GM21528 (cell line): ENCODE results near the gene AGMO.

Source experiments
- ATAC-seq: cut with Tn5 transposase; IDR thresholded peaks from one replicate; pipeline ENCODE4 v1.9.1; 2021; ENCODE audit warnings: mild to moderate bottlenecking, moderate library complexity; ENCODE audit not compliant: unreplicated experiment, low FRiP score

The AGMO gene

GRCh38 chr7:15504351-15504750 lies 57.5 kb downstream of the AGMO start:
- no peak for ATAC-seq

GRCh38 chr7:15503603-15504290 lies 58.1 kb downstream of the AGMO start:
- no peak for ATAC-seq

DNA sequence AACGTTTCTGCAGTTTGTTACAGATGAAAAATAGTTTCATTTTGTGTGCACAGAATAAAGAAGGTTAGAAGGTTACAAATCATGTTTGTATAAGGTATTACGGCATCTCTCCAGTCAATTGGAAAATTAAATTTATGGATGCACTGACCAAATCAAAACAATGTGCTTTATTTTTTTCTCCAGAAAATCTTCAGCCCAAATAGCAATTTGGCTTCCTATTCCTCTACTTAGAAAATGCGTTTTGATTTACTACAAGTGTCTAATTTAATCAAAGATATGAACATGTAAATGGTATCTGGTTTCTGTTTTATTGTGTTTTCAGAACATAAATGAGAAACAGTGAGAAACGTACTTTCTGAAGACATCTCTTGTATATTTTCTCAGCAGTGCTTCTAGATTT lies 63.4 kb downstream of the AGMO start:
- ATAC-seq, result no peak

GRCh38 chr7:15495170-15495569 lies 66.6 kb downstream of the AGMO start:
- no peak for ATAC-seq

- no peak for ATAC-seq
These were observed 67.1 kb downstream of the AGMO start for GRCh38 chr7:15494711-15495110.

DNA sequence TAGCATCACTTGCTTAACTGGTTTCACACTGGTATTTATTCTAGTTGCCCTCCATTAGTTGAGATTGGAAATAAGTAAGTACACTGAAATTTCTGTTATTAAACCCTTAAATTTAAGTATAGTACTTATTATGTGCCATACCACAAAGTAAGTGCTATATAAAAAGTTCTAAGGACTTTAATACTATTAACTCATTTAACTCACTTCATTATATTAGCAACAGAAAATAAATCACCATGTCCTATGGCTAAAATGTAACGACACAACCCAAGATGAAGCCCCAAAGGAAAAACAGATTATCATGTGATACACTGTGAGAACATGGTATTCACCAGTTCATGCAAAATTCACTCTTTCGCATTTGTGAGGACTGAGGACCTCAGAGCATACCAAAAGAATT lies 70.5 kb downstream of the AGMO start:
- ATAC-seq, result no peak

DNA sequence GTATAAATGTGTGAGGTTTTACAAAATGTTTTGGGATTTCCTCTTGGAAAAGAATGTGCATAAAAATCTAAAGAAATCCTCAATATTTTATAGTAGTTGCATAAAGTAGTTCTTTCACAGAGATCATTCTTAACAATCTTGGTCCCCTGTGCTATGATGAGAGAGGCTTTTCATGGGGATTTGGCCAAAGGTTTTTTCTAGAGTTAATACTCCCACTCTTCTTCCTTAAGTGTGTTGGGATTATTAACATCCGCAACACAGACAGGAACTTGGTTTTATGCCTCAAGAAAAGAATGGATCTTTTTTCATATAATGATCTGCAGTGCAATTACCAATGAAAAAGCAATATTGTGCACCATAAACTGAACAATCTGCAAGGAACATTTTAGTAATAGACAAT lies 71.5 kb downstream of the AGMO start:
- no peak for ATAC-seq

GRCh38 chr7:15489861-15490260 lies 72.0 kb downstream of the AGMO start:
- ATAC-seq, result no peak

- ATAC-seq, result no peak
These were observed 72.4 kb downstream of the AGMO start for GRCh38 chr7:15489383-15489782.

- ATAC-seq, result no peak
These were observed 73.4 kb downstream of the AGMO start for GRCh38 chr7:15488401-15488800.

DNA sequence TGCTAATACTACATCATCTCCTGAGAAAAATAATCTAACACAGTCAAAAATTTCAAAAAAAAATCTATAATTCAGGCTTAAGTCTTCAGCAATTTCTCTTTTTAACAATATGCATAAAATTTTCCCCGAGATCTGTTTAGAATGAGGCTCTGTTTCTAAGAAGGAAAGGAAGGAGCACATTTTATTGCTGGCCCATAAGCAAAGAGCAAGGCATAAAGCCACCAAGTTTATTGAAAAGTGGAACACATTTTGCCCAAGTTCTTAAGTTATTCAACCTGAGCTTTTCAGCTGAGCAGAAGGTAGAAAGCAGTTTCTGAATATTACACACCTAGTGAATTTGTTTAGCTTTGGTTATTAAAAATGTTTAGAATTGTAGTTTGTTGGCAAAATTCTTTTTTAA lies 73.9 kb downstream of the AGMO start:
- no peak for ATAC-seq

- no peak for ATAC-seq
These were observed 75.8 kb downstream of the AGMO start for GRCh38 chr7:15485998-15486397.

GRCh38 chr7:15485431-15485830 lies 76.4 kb downstream of the AGMO start:
- ATAC-seq, result no peak

DNA sequence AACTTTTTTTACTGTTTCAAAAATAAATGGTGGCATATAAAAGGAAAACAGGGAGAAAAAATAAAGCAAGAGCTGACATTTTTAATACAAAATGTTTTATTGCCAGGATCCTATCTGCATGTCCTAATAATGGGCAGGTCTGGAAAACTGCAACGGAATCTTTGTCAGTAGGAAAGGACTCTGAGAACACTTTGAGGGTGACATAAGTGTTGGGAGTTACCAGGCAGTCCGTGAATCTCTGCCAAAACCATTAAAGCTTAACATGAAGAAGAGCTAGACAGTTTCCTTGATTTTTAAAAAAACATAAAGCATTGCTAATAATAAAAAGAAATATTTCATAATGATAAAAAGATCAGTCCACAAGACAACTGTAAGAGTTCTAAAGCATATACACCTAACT lies 80.7 kb downstream of the AGMO start:
- no peak for ATAC-seq

GRCh38 chr7:15478401-15478800 lies 83.4 kb downstream of the AGMO start:
- no peak for ATAC-seq

GRCh38 chr7:15476531-15476918 lies 85.3 kb downstream of the AGMO start:
- no peak for ATAC-seq

DNA sequence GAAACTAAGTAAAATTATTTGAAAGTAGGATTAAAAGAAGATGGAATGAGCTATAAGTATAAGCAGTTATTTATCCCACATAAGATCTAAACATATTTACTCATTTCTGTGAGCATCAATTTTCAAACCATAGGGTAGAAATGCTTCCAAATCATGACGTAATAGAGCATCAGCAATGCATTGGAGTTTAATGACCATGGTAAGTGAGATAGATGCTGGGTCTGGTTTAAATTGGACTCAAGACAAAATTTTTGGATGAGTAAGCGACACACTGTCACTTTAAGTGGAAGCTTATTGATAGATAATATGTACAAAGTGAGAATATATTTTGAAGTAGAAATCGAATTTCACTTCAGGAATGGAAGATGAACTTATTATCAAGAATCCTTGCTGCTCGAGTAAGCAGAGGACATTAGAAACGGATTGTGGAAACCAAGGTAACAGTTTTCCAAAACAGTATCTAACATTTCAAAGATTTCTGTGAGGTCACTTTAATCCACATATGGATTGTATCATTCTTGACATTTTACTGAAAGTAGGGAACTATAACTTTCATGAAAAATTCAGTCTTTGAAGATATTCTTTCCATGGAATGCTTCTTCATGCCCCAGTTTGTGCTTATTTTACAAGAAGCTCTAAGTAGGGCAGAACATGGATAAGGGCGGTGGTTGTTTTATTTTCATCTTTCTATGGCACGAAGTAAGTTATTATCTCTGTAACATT lies 85.8 kb downstream of the AGMO start:
- ATAC-seq, result no peak

DNA sequence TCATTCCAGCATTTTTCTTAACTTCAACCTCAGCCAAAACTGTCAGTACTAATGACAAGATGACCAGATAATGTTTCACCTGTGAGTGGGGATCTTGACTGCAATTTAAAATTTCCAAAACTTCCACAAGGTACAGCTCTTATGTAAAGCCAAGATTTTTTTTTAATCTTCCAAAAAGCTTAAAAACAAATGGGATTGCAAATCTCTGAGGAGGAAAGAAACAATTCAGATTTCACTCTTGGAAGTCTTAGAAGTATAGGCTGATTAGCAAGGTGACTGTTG lies 90.2 kb downstream of the AGMO start:
- no peak for ATAC-seq

GRCh38 chr7:15470825-15471668 lies 90.8 kb downstream of the AGMO start:
- ATAC-seq, result no peak

DNA sequence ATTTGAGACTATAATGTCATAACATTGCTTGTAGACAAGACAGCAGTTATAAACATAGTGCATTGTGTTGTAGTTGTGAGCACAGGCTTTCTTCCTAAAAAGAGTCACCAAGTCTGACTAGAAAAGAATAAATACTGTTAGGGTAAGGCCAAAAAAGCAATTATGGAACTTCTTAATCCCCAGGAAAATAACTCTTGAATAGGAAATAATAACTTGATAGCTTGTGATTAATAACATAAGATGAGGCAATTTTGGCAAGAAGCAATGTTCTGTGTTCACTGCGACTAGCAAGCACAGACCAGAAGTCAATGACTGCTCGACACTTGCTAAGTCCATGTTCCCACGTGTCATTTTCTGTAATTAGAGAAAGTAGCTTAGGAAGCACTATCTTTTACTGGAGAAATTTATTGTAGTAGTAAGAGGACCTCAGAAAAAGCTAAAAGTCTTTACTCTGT lies 97.1 kb downstream of the AGMO start:
- ATAC-seq, result no peak

- ATAC-seq, result no peak
These were observed 97.8 kb downstream of the AGMO start for GRCh38 chr7:15463801-15464666.
